GM18951 (cell line): Measurements from ENCODE around the gene CCDC102A.

Experiments
- POLR2A ChIP-seq: IDR thresholded peaks from 4 replicates; pipeline ENCODE4 v1.6.1; 2011; ENCODE audit warnings: mild to moderate bottlenecking; ENCODE audit not compliant: insufficient read length, insufficient read depth; ENCODE audit errors: extremely low read depth
- in situ Hi-C: fragments of 300-500 bp; cut with MboI; formaldehyde crosslinking; loops from one replicate; pipeline ENCODE4 v1.12.0; 2022; ENCODE audit warnings: low sequenced_read_pairs, mixed read lengths, inconsistent platforms; ENCODE audit not compliant: unreplicated experiment

Gene CCDC102A

GRCh38 chr16:57516176-57516725, 20.1 kb downstream of the CCDC102A start:
- in situ Hi-C loops, result no loop called here
- no peak for TF ChIP-seq POLR2A

- in situ Hi-C loops, result no loop called here
- no peak for TF ChIP-seq POLR2A
These were observed 21.4 kb downstream of the CCDC102A start for GRCh38 chr16:57514791-57515600.

GRCh38 chr16:57514371-57514770, 22.0 kb downstream of the CCDC102A start:
- in situ Hi-C loops, result no loop called here

GRCh38 chr16:57513371-57514102, 22.8 kb downstream of the CCDC102A start:
- TF ChIP-seq POLR2A, result no peak
- in situ Hi-C loops, result no loop called here

More at GRCh38 chr16:57514371-57514770, 22.0 kb downstream of the CCDC102A start:
- TF ChIP-seq POLR2A, result no peak

GRCh38 chr16:57512296-57513001, 23.9 kb downstream of the CCDC102A start:
- TF ChIP-seq POLR2A, result no peak
- in situ Hi-C loops, result no loop called here

GRCh38 chr16:57510016-57510871, 26.1 kb downstream of the CCDC102A start:
- TF ChIP-seq POLR2A, result no peak
- in situ Hi-C loops, result no loop called here

- in situ Hi-C loops, result no loop called here
- no peak for TF ChIP-seq POLR2A
These were observed 27.0 kb downstream of the CCDC102A start for GRCh38 chr16:57509231-57509923.

- in situ Hi-C loops, result no loop called here
- TF ChIP-seq POLR2A, result no peak
These were observed 28.3 kb downstream of the CCDC102A start for GRCh38 chr16:57508035-57508425.

GRCh38 chr16:57507136-57508034, 29.0 kb downstream of the CCDC102A start:
- no peak for TF ChIP-seq POLR2A
- in situ Hi-C loops, result no loop called here

- in situ Hi-C loops, result no loop called here
- TF ChIP-seq POLR2A, result no peak
These were observed 31.2 kb downstream of the CCDC102A start for GRCh38 chr16:57505169-57505568.

- TF ChIP-seq POLR2A, result no peak
- in situ Hi-C loops, result no loop called here
These were observed 31.9 kb downstream of the CCDC102A start for GRCh38 chr16:57504491-57504890.
